Gastroesophageal sphincter (tissue), 4 donors: ENCODE results near the gene NEK9. TPM values are rescaled to one million over a fixed set of nuclear protein-coding genes. Genes with fewer than 3 reads are reported as not detected.

Experiments
- ATAC-seq: fragments of 150-250 bp; one replicate; pipeline ENCODE4 v1.9.1; 2016; ENCODE audit warnings: mild to moderate bottlenecking, moderate library complexity
- H3K27ac ChIP-seq, 4 donors: fragments of 200-600 bp; sonication (generic) in 3 of 4; 1 replicate in 3 of 4; 2 replicates in 1 of 4; pipeline ENCODE4 v1.5.1; 2016 to 2019
- H3K27me3 ChIP-seq: fragments of 200-600 bp; sonication (generic); one replicate; pipeline ENCODE4 v1.5.1; 2019
- H3K36me3 ChIP-seq, 2 donors: fragments of 200-600 bp; sonication (generic); one replicate each; pipeline ENCODE4 v1.5.1; 2019; ENCODE audit warnings: control low read depth in 1 of 2
- H3K4me1 ChIP-seq, 3 donors: fragments of 200-600 bp; sonication (generic); 1 replicate in 2 of 3; 2 replicates in 1 of 3; pipeline ENCODE4 v1.5.1; 2016 to 2019; ENCODE audit warnings: control low read depth in 2 of 3
- H3K4me3 ChIP-seq, 2 donors: fragments of 200-600 bp; sonication (generic); one replicate each; pipeline ENCODE4 v1.5.1; 2019; ENCODE audit warnings: mild to moderate bottlenecking in 1 of 2, moderate library complexity in 1 of 2
- H3K9me3 ChIP-seq, 3 donors: fragments of 200-600 bp; sonication (generic); one replicate each; pipeline ENCODE4 v1.5.1; 2017 to 2019; ENCODE audit warnings: control low read depth in 2 of 3
- CTCF ChIP-seq, 4 experiments: fragments of 200-600 bp in 2 of 4; fragments of 450-650 bp in 2 of 4; sonication (generic) in 1 of 4; IDR thresholded peaks; one replicate each; pipeline ENCODE4 v1.5.1; 2017 to 2019; ENCODE audit warnings: antibody characterized with exemption in 4 of 4, mild to moderate bottlenecking in 2 of 4, moderate library complexity in 2 of 4
- EP300 ChIP-seq: sonication (generic); formaldehyde crosslinking; IDR thresholded peaks from one replicate; pipeline ENCODE4 v1.6.1; 2017; ENCODE audit warnings: antibody characterized with exemption, mild to moderate bottlenecking
- POLR2A ChIP-seq, 2 donors: fragments of 450-650 bp; IDR thresholded peaks; one replicate each; pipeline ENCODE4 v1.6.1; 2017; ENCODE audit warnings: antibody characterized with exemption in 2 of 2, mild to moderate bottlenecking in 2 of 2, moderate library complexity in 1 of 2
- POLR2AphosphoS5 ChIP-seq: sonication (generic); formaldehyde crosslinking; IDR thresholded peaks from one replicate; pipeline ENCODE4 v1.6.1; 2017; ENCODE audit warnings: antibody characterized with exemption
- WGBS, 2 donors: methylation state at CpG; one replicate each; pipeline ENCODE4 v1.1.5; 2018; ENCODE audit warnings: low coverage in 1 of 2; 5-methylcytosine and 5-hydroxymethylcytosine counted together
- total RNA-seq, 4 donors: library from RNA; depleted of rRNA; stranded (reverse); fragments of >200 nt; gene quantifications; one replicate each; pipeline ENCODE4 v1.1.0, GENCODE V29; 2016

The NEK9 gene
- total RNA-seq, 4 donors from 2014 or later, result 34.2 to 95.4 (median 85.9) TPM

GRCh38 chr14:75077794-75078193 lies 49.1 kb downstream of the NEK9 start:
- no peak for TF ChIP-seq POLR2A (IDR thresholded peaks at IDR 0.05)
- TF ChIP-seq CTCF (IDR thresholded peaks at IDR 0.05), result no peak
- no peak for TF ChIP-seq EP300
- no peak for TF ChIP-seq POLR2AphosphoS5
- Histone ChIP-seq H3K36me3 (peaks cover 0 to 6% of the 10 kb centered on the region in 2 donors), H3K4me3 (no peak overlapping the region), H3K27ac (no peak overlapping the region), H3K4me1 (peaks cover 0 to 28% (median 10%) of the 10 kb centered on the region in 3 donors), H3K9me3 (no peaks in the 10 kb centered on the region), H3K27me3 (no peaks in the 10 kb centered on the region)
- no peak for ATAC-seq

- H3K9me3 ChIP-seq, result no peaks in the 10 kb centered on the region
Observed at GRCh38 chr14:75070383-75070782, 56.5 kb downstream of the NEK9 start.

GRCh38 chr14:75069811-75070145 lies 57.1 kb downstream of the NEK9 start:
- Histone ChIP-seq H3K4me1 (peaks cover 0 to 44% (median 18%) of the 10 kb centered on the region in 3 donors), H3K36me3 (no peaks in the 10 kb centered on the region), H3K27ac (peak overlapping the region; percentile 58 to 89 (median 88)), H3K9me3 (no peaks in the 10 kb centered on the region), H3K27me3 (no peaks in the 10 kb centered on the region), H3K4me3 (peak overlapping the region; percentile 46 to 56)
- ATAC-seq, result no peak
- TF ChIP-seq CTCF (IDR thresholded peaks at IDR 0.05) (no peak), POLR2A (IDR thresholded peaks at IDR 0.05) (no peak), EP300 (no peak), POLR2AphosphoS5 (no peak)
- no CpG with 5 or more reads among the region's 12 CpGs for WGBS, 2 donors

More at GRCh38 chr14:75070383-75070782, 56.5 kb downstream of the NEK9 start:
- TF ChIP-seq CTCF (IDR thresholded peaks at IDR 0.05) (no peak), POLR2AphosphoS5 (peak; percentile 35)
- H3K27ac ChIP-seq, result peak overlapping the region in 3 of 4 donors; percentile 86 to 89 (median 89)
- 69% methylated on average over 7 of the region's 9 CpGs; no CpG with 5 or more reads in 1 of the 2 donors for WGBS, 2 donors
- H3K4me1 ChIP-seq, result peaks cover 0 to 42% (median 18%) of the 10 kb centered on the region in 3 donors
- H3K4me3 ChIP-seq, result peak overlapping the region in 1 of 2 donors; percentile 56
- ATAC-seq, result no peak
- no peaks in the 10 kb centered on the region for H3K36me3 ChIP-seq
- no peaks in the 10 kb centered on the region for H3K27me3 ChIP-seq

GRCh38 chr14:75069121-75069810 lies 57.6 kb downstream of the NEK9 start, which contains the start of gene ZC2HC1C:
ZC2HC1C (plus strand) TSS chr14:75069641; CDS start chr14:75070574, 933 bp downstream.
- TF ChIP-seq POLR2AphosphoS5, result peak; percentile 78
- no peak for TF ChIP-seq EP300
- TF ChIP-seq POLR2A (IDR thresholded peaks at IDR 0.05), result peak; percentile 40 to 64
- peak in 1 of 4 experiments; percentile 20 for TF ChIP-seq CTCF (IDR thresholded peaks at IDR 0.05)
- H3K9me3 ChIP-seq, result no peaks in the 10 kb centered on the region
- H3K27me3 ChIP-seq, result no peaks in the 10 kb centered on the region
- H3K4me1 ChIP-seq, result peaks cover 0 to 49% (median 18%) of the 10 kb centered on the region in 3 donors
- peak within 1 kb of the TSS; percentile 58 to 89 (median 88) for H3K27ac ChIP-seq
- WGBS, 2 donors, result 1% methylated on average over 25 of the region's 58 CpGs; no CpG with 5 or more reads in 1 of the 2 donors
- peak within 1 kb of the TSS; percentile 46 to 56 for H3K4me3 ChIP-seq
- no peaks in the 10 kb centered on the region for H3K36me3 ChIP-seq
- ATAC-seq, result peak; percentile 93
